ENCODE data around the gene GSTCD.

GSTCD gene

DNA sequence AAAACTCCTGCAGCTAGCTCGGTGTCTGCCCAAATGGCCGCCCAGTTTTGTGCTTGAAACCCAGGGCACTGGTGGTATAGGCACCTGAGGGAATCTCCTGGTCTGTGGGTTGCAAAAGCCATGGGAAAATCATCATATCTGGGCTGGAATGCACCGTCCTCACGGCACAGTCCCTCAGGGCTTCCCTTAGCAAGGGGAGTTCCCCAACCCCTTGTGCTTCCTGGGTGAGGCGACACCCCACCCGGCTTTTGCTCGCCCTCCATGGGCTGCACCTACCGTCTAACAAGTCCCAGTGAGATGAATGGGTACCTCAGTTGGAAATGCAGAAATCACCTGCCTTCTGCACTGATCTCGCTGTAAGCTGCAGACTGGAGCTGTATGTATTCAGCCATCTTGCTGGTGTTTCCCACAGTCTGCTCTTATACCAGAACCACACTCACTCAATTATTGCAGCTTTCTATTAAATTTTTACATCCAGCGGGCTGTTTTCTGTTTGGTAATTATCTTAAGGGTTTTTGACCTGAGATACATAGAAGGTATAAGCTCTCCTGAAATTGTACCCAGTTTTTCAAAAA lies 150.0 kb downstream of the GSTCD start:
- H3K4me3 ChIP-seq (ENCODE audit: low read length): no peak overlapping the region
- TF ChIP-seq ZNF274 (IDR thresholded peaks at IDR 0.05; ENCODE audit: low read depth, low read length): no peak

- H3K4me3 ChIP-seq (ENCODE audit: low read length): no peak overlapping the region
- TF ChIP-seq ZNF274 (IDR thresholded peaks at IDR 0.05; ENCODE audit: low read depth, low read length): no peak
Observed at GRCh38 chr4:105859233-105859632, 150.6 kb downstream of the GSTCD start.

DNA sequence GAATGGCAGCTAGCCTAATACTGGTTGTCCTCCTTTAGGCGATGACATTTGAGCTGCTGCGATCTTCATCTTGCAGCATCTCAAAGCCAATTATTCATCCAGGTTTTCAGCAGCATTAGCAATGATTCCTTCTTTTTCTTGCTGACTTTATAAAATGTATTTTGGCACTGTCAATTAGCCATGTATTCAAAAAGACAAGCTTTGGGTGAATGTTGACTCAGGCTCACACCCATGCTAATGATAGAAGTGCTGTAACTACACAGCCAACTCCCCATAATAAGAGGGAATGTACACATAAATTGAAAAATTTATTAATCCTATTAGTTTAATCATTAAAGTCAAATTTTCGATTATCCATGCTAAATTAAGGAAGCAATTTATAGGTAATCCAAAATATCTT lies 162.4 kb downstream of the GSTCD start:
- no peak overlapping the region for H3K4me3 ChIP-seq (ENCODE audit: low read length)
- no peak for TF ChIP-seq ZNF274 (IDR thresholded peaks at IDR 0.05; ENCODE audit: low read depth, low read length)

GRCh38 chr4:105871997-105872396 lies 163.4 kb downstream of the GSTCD start:
- H3K4me3 ChIP-seq (ENCODE audit: low read length): no peak overlapping the region
- TF ChIP-seq ZNF274 (IDR thresholded peaks at IDR 0.05; ENCODE audit: low read depth, low read length): no peak

GRCh38 chr4:105875233-105875632 lies 166.6 kb downstream of the GSTCD start:
- H3K4me3 ChIP-seq (ENCODE audit: low read length): no peak overlapping the region
- TF ChIP-seq ZNF274 (IDR thresholded peaks at IDR 0.05; ENCODE audit: low read depth, low read length): no peak

DNA sequence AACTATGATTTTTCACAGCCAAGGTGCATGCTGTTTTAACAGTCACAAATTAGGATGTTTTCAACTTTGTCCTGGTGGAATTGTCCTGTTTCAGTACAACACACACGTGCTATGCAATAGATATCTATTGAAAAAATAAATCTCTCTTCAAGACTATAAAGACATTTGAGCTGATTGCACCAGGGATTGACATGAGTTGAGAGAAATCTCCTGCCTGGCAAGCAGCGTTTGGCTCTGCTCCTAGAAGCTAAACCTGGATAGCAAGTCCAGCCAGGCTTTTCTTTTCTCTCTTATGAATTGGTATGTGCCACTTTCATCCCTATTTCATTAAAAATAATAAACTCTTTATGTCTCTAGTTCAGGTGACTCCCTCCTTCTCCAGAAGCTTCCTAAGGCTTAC lies 170.1 kb downstream of the GSTCD start:
- no peak overlapping the region for H3K4me3 ChIP-seq (ENCODE audit: low read length)
- TF ChIP-seq ZNF274 (IDR thresholded peaks at IDR 0.05; ENCODE audit: low read depth, low read length): no peak

GRCh38 chr4:105887508-105887907 lies 178.9 kb downstream of the GSTCD start:
- no peak overlapping the region for H3K4me3 ChIP-seq (ENCODE audit: low read length)
- no peak for TF ChIP-seq ZNF274 (IDR thresholded peaks at IDR 0.05; ENCODE audit: low read depth, low read length)

GRCh38 chr4:105894660-105895582 lies 186.3 kb downstream of the GSTCD start, which contains the start of gene NPNT:
Gene NPNT, plus strand, starts transcription at chr4:105895471. Its CDS starts 182 bp downstream, at chr4:105895653.
- H3K4me3 ChIP-seq (ENCODE audit: low read length): peak within 1 kb of the TSS; percentile 51; the same call in 1 of the 2 replicates
- no peak for TF ChIP-seq ZNF274 (IDR thresholded peaks at IDR 0.05; ENCODE audit: low read depth, low read length)

DNA sequence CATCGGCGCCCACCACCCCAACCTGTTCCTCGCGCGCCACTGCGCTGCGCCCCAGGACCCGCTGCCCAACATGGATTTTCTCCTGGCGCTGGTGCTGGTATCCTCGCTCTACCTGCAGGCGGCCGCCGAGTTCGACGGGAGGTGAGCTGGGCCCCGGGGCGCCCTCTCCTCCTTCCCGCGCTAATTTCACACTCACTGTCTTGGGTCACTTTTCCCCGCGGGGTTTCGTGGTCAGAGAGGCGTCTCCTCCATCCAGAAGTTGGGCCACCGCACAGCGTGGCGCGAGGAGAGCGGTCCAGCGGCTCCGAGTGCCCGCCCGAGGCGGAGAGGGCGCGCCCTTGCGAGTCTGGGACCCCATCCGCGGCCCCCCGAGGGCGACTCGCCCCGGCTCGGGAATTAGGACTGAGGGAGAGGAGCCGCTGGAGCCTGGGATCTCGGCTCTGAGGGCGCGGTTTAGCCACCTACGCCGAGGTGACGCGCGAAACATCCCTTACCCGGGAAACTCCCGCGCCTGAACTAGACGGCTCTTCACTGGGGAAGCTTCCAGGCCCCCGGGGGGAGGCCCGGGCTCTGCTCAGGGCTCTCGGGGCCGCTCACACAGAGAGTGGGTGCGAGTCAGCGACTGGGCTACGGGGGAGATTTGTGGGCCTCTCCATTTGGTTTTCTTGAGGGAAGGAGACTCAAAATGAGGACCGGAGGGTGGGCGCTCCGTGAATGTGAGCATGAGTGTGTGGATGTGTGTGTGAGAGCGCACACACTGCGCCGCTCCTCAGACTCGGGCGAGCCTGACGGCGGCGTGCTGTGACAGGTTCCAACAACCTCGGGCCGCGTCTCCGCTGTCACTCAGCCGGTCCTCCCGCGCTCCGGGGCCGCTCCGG lies 187.2 kb downstream of the GSTCD start:
- no peak for TF ChIP-seq ZNF274 (IDR thresholded peaks at IDR 0.05; ENCODE audit: low read depth, low read length)
- H3K4me3 ChIP-seq (ENCODE audit: low read length): peak overlapping the region; percentile 51; the same call in 1 of the 2 replicates

DNA sequence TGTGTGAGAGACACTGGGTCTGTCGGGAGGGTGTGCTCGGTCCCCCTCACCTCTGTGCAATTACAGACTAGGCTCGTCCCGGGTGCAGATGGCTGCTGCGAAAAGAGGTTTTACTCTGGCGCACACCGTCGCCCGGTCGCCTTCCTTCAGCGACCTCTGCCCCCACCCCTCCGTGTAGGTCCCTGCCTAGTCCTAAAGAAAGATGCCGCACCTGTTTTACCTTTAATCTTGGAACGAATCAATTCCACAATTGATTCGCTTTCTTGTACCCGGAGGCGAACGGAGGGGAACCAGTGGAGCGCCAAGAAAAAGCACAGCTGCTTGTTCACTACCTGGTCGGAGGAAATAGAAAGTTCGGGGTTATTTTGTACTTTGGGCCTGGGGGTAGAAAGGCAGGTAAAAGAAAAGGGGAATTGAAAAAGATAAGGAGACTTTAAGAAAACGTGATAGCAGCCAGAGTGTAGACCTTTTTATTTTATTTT lies 187.9 kb downstream of the GSTCD start:
- TF ChIP-seq ZNF274 (IDR thresholded peaks at IDR 0.05; ENCODE audit: low read depth, low read length): no peak
- peak overlapping the region; percentile 51; the same call in 1 of the 2 replicates for H3K4me3 ChIP-seq (ENCODE audit: low read length)

Measured in GM08714 (cell line).